Progenitor cell of endocrine pancreas (in vitro differentiated cells): ENCODE results near the gene RASGRF2. TPM values are rescaled to one million over a fixed set of nuclear protein-coding genes. Genes with fewer than 3 reads are reported as not detected.

Experiments
- DNase-seq: peaks from one replicate; pipeline ENCODE4 v3.0.0; 2021; ENCODE audit warnings: low spot score; ENCODE audit not compliant: unreplicated experiment
- H3K27ac Mint-ChIP-seq: 2 replicates; pipeline ENCODE4 v1.8.0; 2021; ENCODE audit warnings: mild to moderate bottlenecking, moderate library complexity, mixed read lengths
- H3K27me3 Mint-ChIP-seq: 2 replicates; pipeline ENCODE4 v1.8.0; 2021; ENCODE audit warnings: mixed read lengths
- H3K36me3 Mint-ChIP-seq: 2 replicates; pipeline ENCODE4 v1.8.0; 2022; ENCODE audit warnings: mixed read lengths; ENCODE audit not compliant: insufficient read depth
- H3K4me1 Mint-ChIP-seq: 2 replicates; pipeline ENCODE4 v1.8.0; 2021; ENCODE audit warnings: low read depth, mixed read lengths
- H3K4me3 Mint-ChIP-seq: 2 replicates; pipeline ENCODE4 v1.8.0; 2021; ENCODE audit warnings: low read depth, mild to moderate bottlenecking, moderate library complexity, mixed read lengths
- H3K9me3 Mint-ChIP-seq: 2 replicates; pipeline ENCODE4 v1.8.0; 2021; ENCODE audit warnings: low read depth, mixed read lengths
- CTCF ChIP-seq: fragments of 200-600 bp; sonication (generic); IDR thresholded peaks from one replicate; pipeline ENCODE4 v1.5.0; 2021; ENCODE audit warnings: antibody characterized with exemption, mild to moderate bottlenecking; ENCODE audit not compliant: unreplicated experiment
- total RNA-seq: library from RNA; stranded (reverse); gene quantifications from 2 replicates; pipeline ENCODE4 v1.2.1, GENCODE V29; 2021

The RASGRF2 gene
- total RNA-seq, 1 donor from 2014 or later: 0.62 TPM

GRCh38 chr5:80987078-80987766 is 27.1 kb downstream of the RASGRF2 start:
- Mint-ChIP-seq H3K27ac (no peak overlapping the region), H3K27me3 (no peaks in the 10 kb centered on the region)

GRCh38 chr5:80988419-80988935 is 28.3 kb downstream of the RASGRF2 start:
- H3K27me3 Mint-ChIP-seq: no peaks in the 10 kb centered on the region
- no peaks in the 10 kb centered on the region for H3K4me1 Mint-ChIP-seq
- H3K27ac Mint-ChIP-seq: no peak overlapping the region
- H3K4me3 Mint-ChIP-seq: no peak overlapping the region
- no peaks in the 10 kb centered on the region for H3K36me3 Mint-ChIP-seq
- H3K9me3 Mint-ChIP-seq: no peaks in the 10 kb centered on the region
- no peak for TF ChIP-seq CTCF
- DNase-seq: no peak

More at GRCh38 chr5:80987078-80987766, 27.1 kb downstream of the RASGRF2 start:
- TF ChIP-seq CTCF: no peak
- Mint-ChIP-seq H3K9me3 (no peaks in the 10 kb centered on the region), H3K4me3 (no peak overlapping the region), H3K36me3 (no peaks in the 10 kb centered on the region), H3K4me1 (no peaks in the 10 kb centered on the region)
- DNase-seq: no peak

- TF ChIP-seq CTCF: no peak
- Mint-ChIP-seq H3K4me3 (no peak overlapping the region), H3K4me1 (no peaks in the 10 kb centered on the region), H3K27me3 (no peaks in the 10 kb centered on the region), H3K27ac (no peak overlapping the region), H3K9me3 (no peaks in the 10 kb centered on the region), H3K36me3 (no peaks in the 10 kb centered on the region)
- DNase-seq: no peak
These were observed 29.7 kb downstream of the RASGRF2 start for GRCh38 chr5:80989883-80990282.

GRCh38 chr5:80990527-80990926 is 30.4 kb downstream of the RASGRF2 start:
- Mint-ChIP-seq H3K4me3 (no peak overlapping the region), H3K9me3 (no peaks in the 10 kb centered on the region), H3K36me3 (no peaks in the 10 kb centered on the region), H3K27ac (no peak overlapping the region), H3K27me3 (no peaks in the 10 kb centered on the region), H3K4me1 (no peaks in the 10 kb centered on the region)
- TF ChIP-seq CTCF: no peak
- no peak for DNase-seq

GRCh38 chr5:80990971-80991370 is 30.8 kb downstream of the RASGRF2 start:
- Mint-ChIP-seq H3K4me1 (no peaks in the 10 kb centered on the region), H3K4me3 (no peak overlapping the region), H3K27me3 (no peaks in the 10 kb centered on the region), H3K27ac (no peak overlapping the region), H3K36me3 (no peaks in the 10 kb centered on the region), H3K9me3 (no peaks in the 10 kb centered on the region)
- no peak for DNase-seq
- TF ChIP-seq CTCF: no peak
